ENCODE measurements around the gene PRKCQ. TPM values are rescaled to one million over a fixed set of nuclear protein-coding genes. Genes with fewer than 3 reads are reported as not detected.

The PRKCQ gene
- total and polyA plus RNA-seq, 4 donors = 0.13 to 3.3 (median 0.45) TPM

DNA sequence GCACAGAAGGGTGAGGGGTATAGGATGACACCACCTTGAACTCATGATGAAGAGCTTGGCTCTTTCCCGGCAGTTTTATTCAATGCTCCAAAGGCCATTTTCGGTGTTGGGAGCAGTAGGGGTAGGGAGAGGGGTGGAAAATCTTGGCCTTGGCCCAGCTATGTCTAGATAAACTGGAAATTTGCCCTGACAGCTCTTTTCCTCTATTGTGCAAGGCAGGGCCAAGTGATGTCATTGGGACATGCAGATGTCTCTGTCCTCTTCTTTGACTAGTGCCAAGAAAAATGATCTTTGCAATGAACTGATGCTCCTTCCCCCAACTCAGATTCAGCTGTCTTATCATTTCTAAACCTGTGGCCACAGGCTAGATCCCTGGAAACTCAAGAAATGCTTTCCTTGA lies 27.7 kb upstream of the PRKCQ start:
- no peak overlapping the region for H3K4me3 ChIP-seq (ENCODE audit: low read depth in 1 of 3, low read length in 3 of 3)
- H3K27ac ChIP-seq (ENCODE audit: low read depth in 1 of 2, low read length in 2 of 2) = no peak overlapping the region
- no peaks in the 10 kb centered on the region for H3K9me3 ChIP-seq (ENCODE audit: control insufficient read depth in 4 of 4, low read length in 3 of 4)
- H3K36me3 ChIP-seq (ENCODE audit: control insufficient read depth in 4 of 4, insufficient read depth in 3 of 4, low read depth in 1 of 4, low read length in 3 of 4) = no peaks in the 10 kb centered on the region
- no peak for DNase-seq (ENCODE audit: low spot score)
- H3K4me1 ChIP-seq (ENCODE audit: control insufficient read depth in 4 of 4, insufficient read depth in 4 of 4, low read length in 3 of 4) = peaks cover 0 to 3% (median 0%) of the 10 kb centered on the region in 4 donors
- peaks cover 0 to 4% (median 0%) of the 10 kb centered on the region in 4 donors for H3K27me3 ChIP-seq (ENCODE audit: control insufficient read depth in 4 of 4, insufficient read depth in 4 of 4, low read length in 3 of 4)
- WGBS = 57% methylated on average over 2 of the region's 2 CpGs
- no peak for TF ChIP-seq GABPA (IDR thresholded peaks at IDR 0.05 in 1 of 2, conservative IDR thresholded peaks at IDR 0.05 in 1 of 2)
- TF ChIP-seq JUND (IDR thresholded peaks at IDR 0.05) = no peak
- TF ChIP-seq RAD21 (IDR thresholded peaks at IDR 0.05) = no peak
- no peak for TF ChIP-seq HNF4G (IDR thresholded peaks at IDR 0.05)
- no peak for TF ChIP-seq SP1 (IDR thresholded peaks at IDR 0.05)
- no peak for TF ChIP-seq CTCF (IDR thresholded peaks at IDR 0.05; ENCODE audit: low read depth, low read length, missing input control)
- TF ChIP-seq TAF1 (conservative IDR thresholded peaks at IDR 0.05) = no peak
- TF ChIP-seq MAX (IDR thresholded peaks at IDR 0.05) = no peak
- no peak for TF ChIP-seq YY1 (IDR thresholded peaks at IDR 0.05)
- TF ChIP-seq NR2F2 (IDR thresholded peaks at IDR 0.05) = no peak
- no peak for TF ChIP-seq FOXA1 (IDR thresholded peaks at IDR 0.05)
- TF ChIP-seq EGR1 (IDR thresholded peaks at IDR 0.05; ENCODE audit: low read depth in 2 of 2) = no peak
- TF ChIP-seq, protein P1, sequence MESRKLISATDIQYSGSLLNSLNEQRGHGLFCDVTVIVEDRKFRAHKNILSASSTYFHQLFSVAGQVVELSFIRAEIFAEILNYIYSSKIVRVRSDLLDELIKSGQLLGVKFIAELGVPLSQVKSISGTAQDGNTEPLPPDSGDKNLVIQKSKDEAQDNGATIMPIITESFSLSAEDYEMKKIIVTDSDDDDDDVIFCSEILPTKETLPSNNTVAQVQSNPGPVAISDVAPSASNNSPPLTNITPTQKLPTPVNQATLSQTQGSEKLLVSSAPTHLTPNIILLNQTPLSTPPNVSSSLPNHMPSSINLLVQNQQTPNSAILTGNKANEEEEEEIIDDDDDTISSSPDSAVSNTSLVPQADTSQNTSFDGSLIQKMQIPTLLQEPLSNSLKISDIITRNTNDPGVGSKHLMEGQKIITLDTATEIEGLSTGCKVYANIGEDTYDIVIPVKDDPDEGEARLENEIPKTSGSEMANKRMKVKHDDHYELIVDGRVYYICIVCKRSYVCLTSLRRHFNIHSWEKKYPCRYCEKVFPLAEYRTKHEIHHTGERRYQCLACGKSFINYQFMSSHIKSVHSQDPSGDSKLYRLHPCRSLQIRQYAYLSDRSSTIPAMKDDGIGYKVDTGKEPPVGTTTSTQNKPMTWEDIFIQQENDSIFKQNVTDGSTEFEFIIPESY (IDR thresholded peaks at IDR 0.05) = no peak
- no peak for TF ChIP-seq ATF3 (IDR thresholded peaks at IDR 0.05)
- TF ChIP-seq, protein P2, sequence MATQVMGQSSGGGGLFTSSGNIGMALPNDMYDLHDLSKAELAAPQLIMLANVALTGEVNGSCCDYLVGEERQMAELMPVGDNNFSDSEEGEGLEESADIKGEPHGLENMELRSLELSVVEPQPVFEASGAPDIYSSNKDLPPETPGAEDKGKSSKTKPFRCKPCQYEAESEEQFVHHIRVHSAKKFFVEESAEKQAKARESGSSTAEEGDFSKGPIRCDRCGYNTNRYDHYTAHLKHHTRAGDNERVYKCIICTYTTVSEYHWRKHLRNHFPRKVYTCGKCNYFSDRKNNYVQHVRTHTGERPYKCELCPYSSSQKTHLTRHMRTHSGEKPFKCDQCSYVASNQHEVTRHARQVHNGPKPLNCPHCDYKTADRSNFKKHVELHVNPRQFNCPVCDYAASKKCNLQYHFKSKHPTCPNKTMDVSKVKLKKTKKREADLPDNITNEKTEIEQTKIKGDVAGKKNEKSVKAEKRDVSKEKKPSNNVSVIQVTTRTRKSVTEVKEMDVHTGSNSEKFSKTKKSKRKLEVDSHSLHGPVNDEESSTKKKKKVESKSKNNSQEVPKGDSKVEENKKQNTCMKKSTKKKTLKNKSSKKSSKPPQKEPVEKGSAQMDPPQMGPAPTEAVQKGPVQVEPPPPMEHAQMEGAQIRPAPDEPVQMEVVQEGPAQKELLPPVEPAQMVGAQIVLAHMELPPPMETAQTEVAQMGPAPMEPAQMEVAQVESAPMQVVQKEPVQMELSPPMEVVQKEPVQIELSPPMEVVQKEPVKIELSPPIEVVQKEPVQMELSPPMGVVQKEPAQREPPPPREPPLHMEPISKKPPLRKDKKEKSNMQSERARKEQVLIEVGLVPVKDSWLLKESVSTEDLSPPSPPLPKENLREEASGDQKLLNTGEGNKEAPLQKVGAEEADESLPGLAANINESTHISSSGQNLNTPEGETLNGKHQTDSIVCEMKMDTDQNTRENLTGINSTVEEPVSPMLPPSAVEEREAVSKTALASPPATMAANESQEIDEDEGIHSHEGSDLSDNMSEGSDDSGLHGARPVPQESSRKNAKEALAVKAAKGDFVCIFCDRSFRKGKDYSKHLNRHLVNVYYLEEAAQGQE (IDR thresholded peaks at IDR 0.05) = no peak
- TF ChIP-seq HNF4A (conservative IDR thresholded peaks at IDR 0.05) = no peak
- TF ChIP-seq RXRA (IDR thresholded peaks at IDR 0.05) = no peak
- TF ChIP-seq FOXA2 (IDR thresholded peaks at IDR 0.05) = no peak
- H3K9ac ChIP-seq (ENCODE audit: low read depth in 1 of 2, low read length in 2 of 2) = no peak overlapping the region

All from liver (tissue), 9 donors.